Activated naive CD4-positive, alpha-beta T cell (primary cell): Measurements from ENCODE around the gene SYNRG.

Source experiments
- DNase-seq, 4 experiments: peaks; one replicate each; lab custom pipeline; 2025; lab: John Stamatoyannopoulos, UW

Gene SYNRG

GRCh38 chr17:37598145-37598544, 11.1 kb downstream of the SYNRG start:
- no peak for DNase-seq

DNA sequence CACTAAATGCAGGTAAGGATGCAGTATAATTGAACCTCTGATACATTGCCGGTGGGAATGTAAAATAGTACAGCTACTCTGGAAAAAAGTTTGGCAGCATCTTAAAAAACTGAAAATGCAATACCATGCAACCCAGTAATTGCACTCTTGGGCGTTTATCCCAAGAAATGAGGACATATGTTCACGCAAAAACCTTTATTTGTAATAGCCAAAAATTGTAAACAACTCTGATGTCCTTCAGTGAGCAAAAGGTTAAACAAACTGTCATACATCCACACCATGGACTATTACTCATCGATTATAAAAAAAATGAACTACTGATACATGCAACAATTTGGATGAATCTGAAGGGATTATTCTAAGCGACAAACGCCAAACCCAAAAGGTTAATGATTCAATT, 16.9 kb downstream of the SYNRG start:
- DNase-seq, result no peak

DNA sequence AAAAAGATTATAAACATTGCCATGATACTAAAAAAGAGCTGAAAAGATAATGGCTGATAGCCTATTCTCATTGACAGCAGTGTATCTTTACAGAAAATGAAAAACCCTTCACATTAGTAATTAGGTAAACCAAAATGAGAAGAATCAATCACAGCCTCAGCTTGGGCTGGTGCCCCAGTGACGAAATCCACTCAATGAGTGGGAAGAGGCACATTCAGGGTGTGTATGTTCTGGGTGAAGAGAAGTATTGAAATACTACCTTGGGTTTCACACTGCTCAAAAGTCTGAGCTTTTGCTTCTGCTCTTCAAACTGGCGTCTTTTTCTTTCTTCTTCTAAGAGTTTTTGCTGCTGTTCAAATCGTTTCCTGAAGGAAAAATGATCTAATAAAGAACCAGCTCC, 24.2 kb downstream of the SYNRG start:
- DNase-seq, result no peak

DNA sequence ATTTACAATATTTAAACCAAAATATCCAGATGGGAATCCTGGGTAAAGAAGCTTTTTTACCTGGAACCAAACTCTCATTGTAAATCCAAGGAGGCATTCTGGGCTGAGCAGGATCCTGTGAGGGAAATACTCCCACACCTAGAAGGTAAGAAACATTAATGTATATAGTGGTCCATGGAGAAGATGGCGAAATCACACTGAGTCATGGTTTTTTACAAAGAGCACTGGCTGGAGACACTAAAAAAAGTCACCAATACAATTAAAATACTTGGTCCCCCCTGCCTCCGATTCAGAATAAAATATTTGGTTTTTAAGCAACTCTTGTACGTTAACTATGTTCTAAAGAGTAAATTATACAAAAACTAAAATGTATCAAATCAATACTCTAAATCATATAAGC, 32.9 kb downstream of the SYNRG start:
- DNase-seq, result no peak

GRCh38 chr17:37574427-37574826, 34.8 kb downstream of the SYNRG start:
- DNase-seq, result no peak

DNA sequence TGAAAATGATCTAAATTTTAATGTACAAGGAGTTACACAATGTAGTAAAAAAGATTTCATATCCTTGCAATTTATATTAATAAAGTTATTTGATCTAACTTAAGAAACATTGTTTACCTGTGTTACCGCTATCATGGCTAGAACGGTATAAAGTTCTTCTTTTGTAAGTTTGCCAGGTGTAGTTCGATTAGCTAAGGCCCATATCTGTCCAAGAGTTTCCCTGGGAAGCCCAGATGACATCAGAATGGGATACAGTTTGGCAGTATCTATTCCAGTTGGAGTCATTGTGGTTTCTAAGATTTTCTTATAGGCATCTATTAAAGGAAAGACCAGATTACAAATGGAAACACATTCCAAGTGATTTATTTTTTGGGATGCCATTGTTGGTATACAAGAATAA, 37.5 kb downstream of the SYNRG start:
- no peak for DNase-seq

GRCh38 chr17:37570527-37571093, 38.6 kb downstream of the SYNRG start:
- DNase-seq, result peak in 1 of 4 experiments; percentile 8

- DNase-seq, result no peak
Measured at GRCh38 chr17:37568350-37569053, 40.7 kb downstream of the SYNRG start.

GRCh38 chr17:37567538-37567937, 41.7 kb downstream of the SYNRG start:
- DNase-seq, result no peak

DNA sequence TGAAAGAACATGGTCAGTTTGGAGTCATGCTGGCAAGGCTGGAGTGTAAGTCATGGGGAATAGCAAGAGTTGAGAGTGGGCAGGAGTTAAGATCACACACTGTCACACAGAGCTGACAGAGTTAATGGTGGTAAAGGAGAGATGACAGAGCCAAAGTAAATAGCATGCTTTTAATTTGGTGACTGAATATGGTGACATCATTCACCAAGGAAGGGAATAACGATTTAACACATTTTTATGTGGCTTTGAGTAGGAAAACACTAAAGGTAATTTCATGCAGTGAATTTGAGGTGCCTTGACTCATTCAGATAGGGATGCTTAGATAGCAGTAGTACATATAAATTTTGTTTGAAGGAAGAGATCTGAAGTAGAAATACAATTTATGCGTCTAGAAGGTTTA, 42.1 kb downstream of the SYNRG start:
- no peak for DNase-seq

- no peak for DNase-seq
Measured at GRCh38 chr17:37564252-37564651, 45.0 kb downstream of the SYNRG start.

DNA sequence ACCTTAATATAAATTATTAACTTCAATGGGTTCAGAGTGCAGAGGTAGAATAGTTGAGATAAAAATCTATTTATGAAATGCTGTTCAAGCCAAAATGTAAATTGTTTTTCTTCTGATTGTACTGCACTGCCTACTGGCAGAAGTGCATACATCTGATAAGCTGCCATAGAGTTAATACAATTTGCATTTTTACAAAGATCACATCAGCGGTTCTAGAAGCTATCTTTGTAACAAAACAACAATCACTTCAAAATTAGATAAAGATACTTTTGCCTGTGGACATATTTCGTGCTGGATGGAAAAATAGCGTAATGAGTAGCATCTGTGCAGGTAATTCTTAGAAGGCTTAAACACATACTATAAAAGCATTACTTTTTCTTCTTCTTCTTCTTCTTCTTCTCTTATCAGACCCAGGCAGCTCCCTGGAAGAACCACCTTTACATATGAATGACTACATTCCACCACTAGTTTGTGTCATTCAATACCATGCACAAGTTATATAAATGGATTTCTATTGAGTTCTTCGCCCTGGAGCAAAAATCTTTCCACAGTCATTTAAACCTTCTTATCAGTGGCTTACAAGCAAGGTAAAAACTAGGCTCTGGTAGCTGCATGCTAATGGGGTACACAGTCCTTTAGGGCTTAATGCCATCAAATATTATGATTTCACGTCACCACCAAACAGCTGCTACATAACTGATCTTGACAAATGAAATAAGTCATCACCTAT, 47.0 kb downstream of the SYNRG start:
- DNase-seq, result no peak

DNA sequence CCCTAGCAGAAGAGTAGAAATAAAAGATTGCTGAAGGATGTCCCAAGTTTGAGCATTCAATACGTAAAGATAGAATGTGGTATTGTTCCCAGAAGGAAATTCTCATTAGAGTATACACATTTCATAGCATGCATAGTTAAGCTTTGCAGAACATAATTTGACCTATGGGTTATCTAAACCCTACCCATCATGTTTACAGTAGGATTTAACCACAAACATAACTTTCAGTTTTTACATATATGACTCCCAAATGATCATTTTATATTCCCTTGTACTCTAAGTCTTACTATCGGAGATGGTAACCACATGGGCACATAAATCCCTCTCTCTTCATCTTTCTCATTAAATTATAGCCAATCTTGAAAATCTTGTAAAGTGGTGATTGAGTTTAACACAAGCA, 50.9 kb downstream of the SYNRG start:
- DNase-seq, result no peak

GRCh38 chr17:37557482-37557881, 51.7 kb downstream of the SYNRG start:
- DNase-seq, result no peak

- no peak for DNase-seq
Measured at GRCh38 chr17:37555386-37555785, 53.8 kb downstream of the SYNRG start.

- no peak for DNase-seq
Measured at GRCh38 chr17:37553401-37553966, 55.7 kb downstream of the SYNRG start.

DNA sequence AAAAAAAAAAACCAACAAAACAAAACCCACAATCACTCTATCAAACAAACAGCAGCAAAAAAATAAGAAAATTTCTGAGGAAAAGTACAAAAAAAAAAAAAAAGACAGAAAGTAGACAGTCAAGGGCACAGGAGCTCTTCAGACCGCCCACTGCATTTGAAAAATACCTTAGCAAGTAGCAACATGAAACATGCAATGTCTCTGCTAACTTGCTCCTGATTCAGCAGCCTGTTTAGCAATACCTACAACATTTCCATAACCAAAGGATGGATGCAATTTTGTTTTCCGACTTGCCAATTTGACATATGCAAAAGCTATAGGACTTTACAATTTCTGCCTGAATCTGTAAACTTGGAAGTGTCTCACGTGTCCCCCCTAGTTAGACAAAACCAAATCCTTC, 57.4 kb downstream of the SYNRG start:
- DNase-seq, result no peak

DNA sequence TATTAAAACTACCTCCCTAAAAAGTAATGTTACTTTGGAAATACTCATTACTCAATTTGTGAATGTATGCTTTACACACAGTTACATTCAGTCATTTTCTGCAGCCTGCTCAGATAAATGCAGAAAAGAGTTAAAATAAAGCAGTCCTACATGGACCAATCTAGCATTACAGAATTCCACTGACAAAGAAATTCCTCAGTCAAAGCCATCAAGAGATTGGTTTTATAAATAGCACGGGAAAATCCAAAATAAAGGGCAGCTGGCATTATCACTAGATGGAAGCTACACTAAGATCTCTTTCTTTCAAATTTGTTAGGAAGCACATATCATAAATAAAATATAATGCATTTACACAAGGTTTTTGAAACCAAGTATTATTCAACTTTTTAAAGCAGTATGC, 61.2 kb downstream of the SYNRG start:
- no peak for DNase-seq

DNA sequence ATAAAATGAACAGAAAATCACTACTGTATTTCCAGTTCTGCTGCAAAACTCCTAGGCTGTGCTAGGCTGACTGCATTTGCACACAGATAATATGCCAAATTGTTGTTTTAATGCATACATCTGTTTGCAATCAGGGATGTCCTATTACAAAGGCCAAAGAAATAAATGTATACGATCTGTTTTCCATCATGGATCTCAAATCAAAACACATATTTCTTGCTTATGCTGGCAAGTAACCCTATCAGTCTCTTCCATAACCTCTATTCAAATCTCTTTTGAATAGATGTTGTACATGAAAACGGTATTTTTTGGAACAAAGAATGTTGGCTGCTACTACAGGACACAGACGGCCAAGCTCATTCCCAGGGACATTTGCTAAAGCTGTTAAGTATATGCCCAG, 62.9 kb downstream of the SYNRG start:
- no peak for DNase-seq

DNA sequence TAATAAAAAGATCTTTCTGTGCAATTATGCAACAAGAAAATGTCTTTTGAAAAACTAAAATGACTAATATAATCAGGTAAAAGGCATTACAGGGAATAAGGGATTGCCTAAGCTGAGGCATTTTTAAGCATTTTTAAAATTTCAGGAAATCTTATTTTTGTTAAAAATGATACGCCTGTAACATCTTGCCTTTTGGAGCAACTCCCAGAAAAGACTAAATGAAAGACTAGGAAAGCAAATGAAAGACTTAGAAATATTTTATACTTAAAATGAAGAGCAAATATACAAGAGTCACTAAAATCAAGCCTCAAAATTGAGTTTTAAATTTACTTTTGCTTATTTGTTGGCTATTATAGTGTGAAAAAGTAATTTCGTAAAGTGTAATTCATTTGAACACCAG, 63.7 kb downstream of the SYNRG start:
- no peak for DNase-seq

DNA sequence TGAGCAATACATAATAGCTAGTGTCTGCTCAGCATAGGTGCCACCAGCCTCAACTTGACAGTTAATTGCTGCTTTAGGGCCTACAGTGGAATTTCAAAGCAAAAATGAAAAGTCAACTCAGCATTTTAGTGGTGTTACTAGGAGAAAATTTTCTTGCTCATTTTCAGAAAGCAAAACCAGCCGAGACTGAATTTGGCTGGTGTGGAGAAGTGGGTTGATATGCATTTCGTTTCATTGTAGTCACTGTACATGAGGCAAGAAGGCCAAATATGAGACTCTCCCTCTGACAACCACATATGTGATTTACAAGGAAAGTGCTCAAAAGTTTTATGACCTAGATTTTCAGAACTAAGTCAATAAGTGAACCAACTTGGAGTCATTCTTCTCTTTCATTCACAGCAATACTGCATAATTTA, 65.6 kb downstream of the SYNRG start:
- no peak for DNase-seq

- DNase-seq, result no peak
Measured at GRCh38 chr17:37541880-37542660, 67.1 kb downstream of the SYNRG start.
